Measurements from ENCODE around the gene TUG1. TPM values are rescaled to one million over a fixed set of nuclear protein-coding genes. Genes with fewer than 3 reads are reported as not detected.

TUG1 gene
- 68.9 and 88.1 TPM in 2 replicates for total RNA-seq

DNA sequence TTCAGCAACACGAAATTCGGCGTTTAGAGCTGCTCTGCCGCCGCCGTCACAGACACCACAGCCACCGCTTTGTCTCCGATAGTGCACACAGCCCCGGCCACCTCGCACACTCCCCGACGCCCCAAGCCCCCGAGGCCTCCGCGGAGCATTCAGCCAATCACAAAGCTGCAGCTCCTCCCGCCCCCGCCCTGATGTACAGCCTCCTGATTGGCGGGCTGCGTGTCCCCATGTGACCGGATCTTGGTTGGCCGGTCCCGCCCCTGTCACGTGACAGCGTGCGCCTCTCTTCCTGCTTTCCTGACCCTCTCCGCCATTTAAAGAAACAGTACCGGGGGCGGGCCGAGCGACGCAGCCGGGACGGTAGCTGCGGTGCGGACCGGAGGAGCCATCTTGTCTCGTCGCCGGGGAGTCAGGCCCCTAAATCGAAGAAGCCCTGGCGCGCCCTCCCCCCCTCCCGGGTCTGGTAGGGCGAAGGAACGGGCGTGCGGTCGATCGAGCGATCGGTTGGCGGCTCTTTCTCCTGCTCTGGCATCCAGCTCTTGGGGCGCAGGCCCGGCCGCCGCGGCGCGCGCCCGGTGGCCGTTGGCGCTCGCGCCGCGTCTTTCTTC, at the start of gene TUG1:
TSS of gene TUG1 (plus strand) at position 342 of the 608 bp plus-strand sequence.
- TF ChIP-seq, protein P1, sequence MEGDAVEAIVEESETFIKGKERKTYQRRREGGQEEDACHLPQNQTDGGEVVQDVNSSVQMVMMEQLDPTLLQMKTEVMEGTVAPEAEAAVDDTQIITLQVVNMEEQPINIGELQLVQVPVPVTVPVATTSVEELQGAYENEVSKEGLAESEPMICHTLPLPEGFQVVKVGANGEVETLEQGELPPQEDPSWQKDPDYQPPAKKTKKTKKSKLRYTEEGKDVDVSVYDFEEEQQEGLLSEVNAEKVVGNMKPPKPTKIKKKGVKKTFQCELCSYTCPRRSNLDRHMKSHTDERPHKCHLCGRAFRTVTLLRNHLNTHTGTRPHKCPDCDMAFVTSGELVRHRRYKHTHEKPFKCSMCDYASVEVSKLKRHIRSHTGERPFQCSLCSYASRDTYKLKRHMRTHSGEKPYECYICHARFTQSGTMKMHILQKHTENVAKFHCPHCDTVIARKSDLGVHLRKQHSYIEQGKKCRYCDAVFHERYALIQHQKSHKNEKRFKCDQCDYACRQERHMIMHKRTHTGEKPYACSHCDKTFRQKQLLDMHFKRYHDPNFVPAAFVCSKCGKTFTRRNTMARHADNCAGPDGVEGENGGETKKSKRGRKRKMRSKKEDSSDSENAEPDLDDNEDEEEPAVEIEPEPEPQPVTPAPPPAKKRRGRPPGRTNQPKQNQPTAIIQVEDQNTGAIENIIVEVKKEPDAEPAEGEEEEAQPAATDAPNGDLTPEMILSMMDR (IDR thresholded peaks at IDR 0.05; ENCODE audit: insufficient read depth, low read depth, low read length), result no peak
- peak; percentile 99 for DNase-seq (ENCODE audit: low read depth)
- peak within 1 kb of the TSS; percentile 71 for H3K4me3 ChIP-seq (ENCODE audit: low read depth, low read length)

DNA sequence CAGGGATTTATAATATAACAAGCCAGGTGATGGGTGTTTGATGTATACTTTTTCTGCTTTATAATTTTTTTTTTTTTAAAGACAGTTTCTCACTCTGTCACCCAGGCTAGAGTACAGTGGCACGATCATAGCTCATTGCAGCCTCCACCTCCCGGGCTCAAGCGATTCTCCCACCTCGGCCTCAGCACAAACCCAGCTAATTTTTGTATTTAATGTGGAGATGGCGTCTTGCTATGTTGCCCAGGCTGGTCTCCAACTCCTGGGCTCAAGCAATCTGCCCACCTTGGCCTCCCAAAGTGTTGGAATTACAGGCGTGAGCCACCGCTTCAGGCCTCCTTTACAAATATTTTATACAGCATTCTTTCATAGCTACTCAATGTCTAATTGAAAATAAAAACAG, 49.1 kb upstream of the TUG1 start:
- DNase-seq (ENCODE audit: low read depth), result no peak
- TF ChIP-seq, protein P1 (IDR thresholded peaks at IDR 0.05; ENCODE audit: insufficient read depth, low read depth, low read length), result no peak
- no peak overlapping the region for H3K4me3 ChIP-seq (ENCODE audit: low read depth, low read length)

DNA sequence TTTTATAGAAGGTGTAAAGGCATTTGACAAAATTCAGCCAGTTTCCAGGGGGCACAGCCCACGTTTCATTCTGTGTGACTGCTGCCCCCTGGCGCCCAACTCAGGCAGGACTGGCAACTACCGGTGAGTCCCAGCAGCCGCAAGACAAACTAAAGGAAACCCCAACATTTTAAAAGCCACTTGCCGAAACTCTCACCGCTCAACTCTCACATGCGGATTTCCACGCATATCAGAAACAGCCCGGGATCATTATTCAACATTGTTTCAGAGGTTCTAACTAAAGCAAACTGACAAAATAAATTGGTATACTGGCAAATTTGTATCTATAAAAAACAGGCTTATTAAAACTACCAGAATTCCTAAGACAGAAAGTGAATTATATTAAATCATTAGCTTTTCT, 48.7 kb upstream of the TUG1 start:
- TF ChIP-seq, protein P1 (IDR thresholded peaks at IDR 0.05; ENCODE audit: insufficient read depth, low read depth, low read length), result peak; percentile 88
- H3K4me3 ChIP-seq (ENCODE audit: low read depth, low read length), result no peak overlapping the region
- peak; percentile 68 for DNase-seq (ENCODE audit: low read depth)

DNA sequence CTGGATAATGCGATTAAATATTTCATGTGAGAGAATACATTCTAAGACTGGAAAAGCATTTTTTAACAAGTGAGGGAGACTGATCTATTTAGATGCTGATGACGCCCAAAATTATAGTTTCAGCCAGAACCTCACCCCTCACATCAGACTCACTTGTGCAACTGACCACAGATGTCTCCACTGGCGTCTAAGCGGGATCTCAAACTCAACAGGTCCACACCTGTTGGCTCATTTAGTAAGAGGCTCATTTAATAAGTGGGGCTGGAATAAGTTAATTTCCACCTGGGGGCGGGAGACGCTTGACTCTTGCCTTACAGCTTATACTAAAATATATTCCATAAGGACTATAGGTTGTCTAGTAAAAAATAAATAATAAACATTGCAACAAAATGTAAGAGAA, 48.0 kb upstream of the TUG1 start:
- DNase-seq (ENCODE audit: low read depth), result no peak
- peak overlapping the region; percentile 58 for H3K4me3 ChIP-seq (ENCODE audit: low read depth, low read length)
- TF ChIP-seq, protein P1 (IDR thresholded peaks at IDR 0.05; ENCODE audit: insufficient read depth, low read depth, low read length), result no peak

DNA sequence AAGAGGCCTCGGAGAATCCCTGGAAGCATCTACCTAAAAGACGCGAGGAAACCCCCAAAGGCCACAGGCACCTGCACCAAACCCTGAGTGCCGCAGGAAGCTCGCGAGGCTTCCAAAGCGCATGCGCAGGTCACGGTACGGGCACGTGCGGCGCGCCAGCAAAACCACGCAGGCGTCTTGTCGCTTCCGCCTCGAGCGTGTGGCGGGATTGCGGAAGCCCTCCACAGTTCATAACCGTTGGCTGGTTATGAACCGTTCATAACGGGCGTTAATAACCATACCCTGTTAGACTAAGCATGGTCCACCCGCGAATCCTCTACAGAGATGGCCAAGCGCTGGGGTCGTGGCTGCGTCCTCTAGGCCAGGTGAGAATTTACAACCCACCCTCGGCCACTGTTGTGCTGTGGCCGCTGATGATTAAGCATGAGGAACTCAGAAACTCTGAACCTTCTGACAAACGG, 46.9 kb upstream of the TUG1 start:
- TF ChIP-seq, protein P1 (IDR thresholded peaks at IDR 0.05; ENCODE audit: insufficient read depth, low read depth, low read length), result no peak
- H3K4me3 ChIP-seq (ENCODE audit: low read depth, low read length), result peak overlapping the region; percentile 58
- DNase-seq (ENCODE audit: low read depth), result peak; percentile 68

DNA sequence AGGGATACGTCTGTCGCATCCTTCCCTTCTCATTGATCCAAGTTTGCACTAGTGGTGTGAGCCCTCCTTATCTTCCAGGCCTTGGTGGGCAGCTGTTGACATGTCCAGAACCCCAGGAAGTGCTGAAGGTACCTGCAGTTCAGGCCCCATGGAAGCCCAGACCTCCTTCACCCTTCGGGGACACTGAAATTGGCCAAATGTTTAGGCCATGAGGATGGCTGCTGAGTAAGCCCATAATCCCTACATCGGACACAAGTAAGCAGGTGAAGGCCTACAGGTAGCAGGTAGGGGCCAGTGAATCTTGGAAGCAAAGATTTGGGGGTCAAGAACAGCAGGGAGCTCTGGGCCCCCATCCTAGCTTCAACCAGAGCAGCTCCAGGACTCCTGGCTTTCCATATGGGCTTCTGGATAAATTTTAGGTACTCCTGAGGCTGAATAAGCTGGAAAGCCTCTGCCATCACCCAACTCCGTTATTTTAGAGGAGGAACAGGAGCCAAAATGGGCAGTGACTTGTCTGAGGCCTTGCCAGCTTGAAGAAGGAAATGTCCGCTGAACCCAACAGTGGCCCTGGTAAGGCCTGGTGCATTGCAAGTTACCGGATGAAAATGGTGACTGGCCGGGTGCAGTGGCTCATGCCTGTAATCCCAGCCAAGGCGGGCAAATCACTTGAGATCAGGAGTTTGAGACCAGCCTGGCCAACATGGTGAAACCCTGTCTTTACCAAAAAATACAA, 45.7 kb upstream of the TUG1 start:
- DNase-seq (ENCODE audit: low read depth), result no peak
- no peak overlapping the region for H3K4me3 ChIP-seq (ENCODE audit: low read depth, low read length)
- TF ChIP-seq, protein P1 (IDR thresholded peaks at IDR 0.05; ENCODE audit: insufficient read depth, low read depth, low read length), result no peak
